Right lobe of liver (tissue), 6 donors: Measurements from ENCODE around the gene CRX. TPM values are rescaled to one million over a fixed set of nuclear protein-coding genes. Genes with fewer than 3 reads are reported as not detected.
"Not testable (repeated sequence)": the region's sequence is repeated elsewhere in the genome, so short reads cannot be mapped to it uniquely, and the experiment has no call there.

ENCODE experiments used
- ATAC-seq, 4 donors: fragments of 200-7000 bp; cut with Tn5 transposase; one replicate each; pipeline ENCODE4 v1.9.1; 2020; ENCODE audit warnings: mild to moderate bottlenecking in 4 of 4, moderate library complexity in 4 of 4
- DNase-seq, 3 donors: peaks; one replicate each; pipeline ENCODE4 v3.0.0-alpha.2; 2020
- H3K27ac ChIP-seq, 3 donors: fragments of 200-600 bp; one replicate each; pipeline ENCODE4 v1.8.0; 2022
- H3K27me3 ChIP-seq, 2 donors: fragments of 200-600 bp; one replicate each; pipeline ENCODE4 v1.8.0; 2022
- H3K36me3 ChIP-seq, 4 donors: fragments of 200-600 bp; sonication (generic) in 1 of 4; one replicate each; pipeline versions ENCODE4 v1.5.1 to v1.8.0; 2017 to 2022; ENCODE audit warnings: control low read depth in 1 of 4
- H3K4me1 ChIP-seq, 4 donors: fragments of 200-600 bp; sonication (generic) in 1 of 4; one replicate each; pipeline versions ENCODE4 v1.5.1 to v1.8.0; 2017 to 2022; ENCODE audit warnings: control low read depth in 1 of 4
- H3K4me3 ChIP-seq, 3 donors: fragments of 200-600 bp; one replicate each; pipeline ENCODE4 v1.8.0; 2022
- H3K9me3 ChIP-seq, 4 donors: fragments of 200-600 bp; sonication (generic) in 1 of 4; one replicate each; pipeline versions ENCODE4 v1.5.1 to v1.8.0; 2017 to 2022; ENCODE audit warnings: control low read depth in 1 of 4
- POLR2A ChIP-seq: fragments of 450-650 bp; IDR thresholded peaks from one replicate; pipeline ENCODE4 v1.6.1; 2017; ENCODE audit warnings: antibody characterized with exemption, mild to moderate bottlenecking
- WGBS: methylation state at CpG from one replicate; pipeline ENCODE4 v1.1.6; 2018; ENCODE audit warnings: low coverage, low lambda C conversion rate; ENCODE audit not compliant: insufficient coverage; ENCODE audit errors: missing lambda C conversion rate; 5-methylcytosine and 5-hydroxymethylcytosine counted together
- intact Hi-C, 2 donors: fragments of 100-400 bp; cut with DNase I; formaldehyde crosslinking; loops; one replicate each; pipeline versions ENCODE4 v1.11.2 to v1.14.1; 2022
- long read RNA-seq: library from polyadenylated mRNA; unstranded; transcript quantifications from one replicate; pipeline ENCODE4 v2.0.0, GENCODE V29; 2019
- total RNA-seq, 6 experiments: library from RNA; depleted of rRNA in 2 of 6; stranded (reverse); fragments of >200 nt in 2 of 6; fragmentation: NEBNext Ultra II Directional in 3 of 6; extraction: Animal tissue kit (Norgen Biotek cat#: 25700) in 3 of 6; gene quantifications; one replicate each; pipeline versions ENCODE4 v1.1.0 to v1.2.4, GENCODE V29; 2016 to 2023
- TF ChIP-seq, protein P1 (sequence below), 4 donors: fragments of 200-600 bp in 3 of 4; fragments of 450-650 bp in 1 of 4; IDR thresholded peaks; one replicate each; pipeline versions ENCODE4 v1.5.1 to v1.8.0; 2016 to 2022; ENCODE audit warnings: antibody characterized with exemption in 4 of 4, mild to moderate bottlenecking in 2 of 4
- donor health status: DM: no; HTN: yes; CAD: no.
- donor health status: DM: no; HTN: no; CAD: no.
- donor health status: DM: no; HTN: no; CAD: no.
- donor health status: DM: no; HTN: yes; CAD: no.
- donor health status: DM: no; HTN: yes; CAD: no.

CRX gene
- not detected for total RNA-seq
- long read RNA-seq: 0 reads

DNA sequence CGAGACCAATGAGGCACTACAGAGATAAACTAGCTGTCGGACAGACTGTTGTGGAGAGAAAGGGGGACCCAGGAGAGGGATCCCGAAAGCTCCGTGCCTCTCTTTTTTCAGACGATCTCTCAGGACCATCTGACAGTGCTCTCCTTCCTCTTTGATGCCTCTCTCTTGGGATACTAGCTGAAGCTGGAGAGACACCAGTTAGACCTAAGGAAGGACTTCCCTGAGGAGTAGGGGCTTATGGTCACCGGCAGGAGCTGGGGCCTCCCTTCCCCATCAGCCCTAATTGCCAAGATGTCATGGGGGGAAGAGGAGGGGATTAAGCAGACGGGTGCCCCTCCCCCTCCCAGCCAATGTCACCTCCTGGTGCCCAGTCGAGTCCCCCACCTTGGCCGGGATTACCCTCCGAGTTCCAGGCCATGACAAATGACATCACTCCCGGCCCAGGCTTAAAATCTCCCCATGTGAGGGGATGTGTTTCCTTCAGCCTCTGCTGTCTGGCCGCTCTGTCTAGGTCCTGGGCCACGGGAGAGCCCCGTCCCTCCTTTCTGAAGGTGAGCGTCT lies at the start of gene CRX:
Gene CRX, plus strand, starts transcription at position 478 of the 561 bp plus-strand sequence. CDS start 12,507 bp downstream, outside the sequence.
- intact Hi-C loops: no loop called here
- Histone ChIP-seq H3K27ac (no peak within 1 kb of the TSS), H3K9me3 (no peaks in the 10 kb centered on the region), H3K36me3 (no peaks in the 10 kb centered on the region), H3K27me3 (no peaks in the 10 kb centered on the region), H3K4me3 (no peak within 1 kb of the TSS), H3K4me1 (no peaks in the 10 kb centered on the region)
- WGBS: 27% methylated on average over 5 of the region's 15 CpGs
- no peak for DNase-seq
- TF ChIP-seq, protein P1, sequence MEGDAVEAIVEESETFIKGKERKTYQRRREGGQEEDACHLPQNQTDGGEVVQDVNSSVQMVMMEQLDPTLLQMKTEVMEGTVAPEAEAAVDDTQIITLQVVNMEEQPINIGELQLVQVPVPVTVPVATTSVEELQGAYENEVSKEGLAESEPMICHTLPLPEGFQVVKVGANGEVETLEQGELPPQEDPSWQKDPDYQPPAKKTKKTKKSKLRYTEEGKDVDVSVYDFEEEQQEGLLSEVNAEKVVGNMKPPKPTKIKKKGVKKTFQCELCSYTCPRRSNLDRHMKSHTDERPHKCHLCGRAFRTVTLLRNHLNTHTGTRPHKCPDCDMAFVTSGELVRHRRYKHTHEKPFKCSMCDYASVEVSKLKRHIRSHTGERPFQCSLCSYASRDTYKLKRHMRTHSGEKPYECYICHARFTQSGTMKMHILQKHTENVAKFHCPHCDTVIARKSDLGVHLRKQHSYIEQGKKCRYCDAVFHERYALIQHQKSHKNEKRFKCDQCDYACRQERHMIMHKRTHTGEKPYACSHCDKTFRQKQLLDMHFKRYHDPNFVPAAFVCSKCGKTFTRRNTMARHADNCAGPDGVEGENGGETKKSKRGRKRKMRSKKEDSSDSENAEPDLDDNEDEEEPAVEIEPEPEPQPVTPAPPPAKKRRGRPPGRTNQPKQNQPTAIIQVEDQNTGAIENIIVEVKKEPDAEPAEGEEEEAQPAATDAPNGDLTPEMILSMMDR (IDR thresholded peaks at IDR 0.05): no peak
- no peak for TF ChIP-seq POLR2A
- no peak for ATAC-seq

DNA sequence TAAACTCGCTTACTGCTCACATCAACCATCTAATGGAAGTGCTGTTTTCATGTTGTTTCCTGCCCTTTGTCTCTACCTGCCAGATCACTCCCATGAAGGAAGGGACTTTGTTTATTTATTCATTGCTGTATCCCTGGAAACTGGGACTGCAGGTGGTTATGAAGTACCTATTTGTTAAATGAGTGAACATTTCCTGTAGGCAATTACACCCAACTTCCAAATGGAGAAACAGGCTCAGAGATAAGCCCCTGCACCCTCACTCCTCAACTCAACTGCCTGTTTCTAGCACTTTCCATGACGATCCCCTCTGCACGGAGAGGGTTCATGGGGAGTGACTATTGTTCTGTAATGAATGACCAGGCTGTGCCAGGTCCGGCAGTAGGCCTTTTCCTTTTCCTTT lies 45.2 kb upstream of the CRX start:
- TF ChIP-seq, protein P1 (IDR thresholded peaks at IDR 0.05): no peak
- no peak for TF ChIP-seq POLR2A
- H3K9me3 ChIP-seq: no peaks in the 10 kb centered on the region
- no peaks in the 10 kb centered on the region for H3K27me3 ChIP-seq
- ATAC-seq (peak in 3 of 4 donors; percentile 12 to 41 (median 30)), DNase-seq (no peak)
- intact Hi-C loops: no loop called here
- peaks cover 0 to 19% (median 0%) of the 10 kb centered on the region in 4 donors for H3K4me1 ChIP-seq
- H3K27ac ChIP-seq: no peak overlapping the region
- H3K4me3 ChIP-seq: no peak overlapping the region
- WGBS: 29% methylated on average over 3 of the region's 4 CpGs
- peaks cover 0 to 3% (median under 1%) of the 10 kb centered on the region in 4 donors for H3K36me3 ChIP-seq

DNA sequence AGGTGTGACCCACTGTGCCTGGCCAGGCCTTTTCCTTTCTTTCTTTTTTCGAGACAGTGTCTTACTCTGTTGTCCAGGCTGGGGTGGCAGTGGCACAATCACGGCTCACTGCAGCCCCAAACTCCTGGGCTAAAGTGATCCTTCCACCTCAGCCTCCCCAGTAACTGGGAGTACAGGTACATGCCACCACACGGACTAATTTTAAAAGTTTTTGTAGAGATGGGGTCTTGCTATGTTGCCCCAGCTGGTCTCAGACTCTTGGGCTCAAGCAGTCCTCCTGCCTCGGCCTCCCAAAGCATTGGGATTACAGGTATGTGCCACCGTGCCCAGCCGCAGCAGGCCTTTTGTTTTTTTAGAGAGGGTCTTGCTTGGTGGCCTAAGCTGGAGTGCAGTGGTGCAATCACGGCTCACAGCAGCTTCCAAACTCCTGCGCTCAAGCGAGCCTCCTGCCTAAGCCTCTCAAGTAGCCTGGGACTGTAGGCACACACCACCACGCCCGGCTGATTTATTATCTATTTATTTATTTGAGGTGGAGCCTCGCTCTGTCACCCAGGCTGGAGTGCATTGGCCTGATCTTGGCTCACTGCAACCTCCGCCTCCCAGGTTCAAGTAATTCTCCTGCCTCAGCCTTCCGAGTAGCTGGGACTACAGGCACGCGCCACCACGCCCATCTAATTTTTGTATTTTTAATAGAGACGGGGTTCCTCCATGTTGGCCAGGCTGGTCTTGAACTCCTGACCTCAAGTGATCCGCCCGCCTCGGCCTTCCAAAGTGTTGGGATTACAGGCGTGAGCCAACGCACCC lies 44.3 kb upstream of the CRX start:
- H3K9me3 ChIP-seq, DNase-seq, H3K27me3 ChIP-seq, ATAC-seq, intact Hi-C loops, H3K36me3 ChIP-seq: not testable (repeated sequence)
- H3K4me3 ChIP-seq: peak overlapping the region; percentile 72 to 93 (median 90)
- peak overlapping the region; percentile 98 to 99 (median 98) for H3K27ac ChIP-seq
- WGBS: 69% methylated on average over 18 of the region's 23 CpGs
- H3K4me1 ChIP-seq: peaks cover 0 to 27% (median 0%) of the 10 kb centered on the region in 4 donors

DNA sequence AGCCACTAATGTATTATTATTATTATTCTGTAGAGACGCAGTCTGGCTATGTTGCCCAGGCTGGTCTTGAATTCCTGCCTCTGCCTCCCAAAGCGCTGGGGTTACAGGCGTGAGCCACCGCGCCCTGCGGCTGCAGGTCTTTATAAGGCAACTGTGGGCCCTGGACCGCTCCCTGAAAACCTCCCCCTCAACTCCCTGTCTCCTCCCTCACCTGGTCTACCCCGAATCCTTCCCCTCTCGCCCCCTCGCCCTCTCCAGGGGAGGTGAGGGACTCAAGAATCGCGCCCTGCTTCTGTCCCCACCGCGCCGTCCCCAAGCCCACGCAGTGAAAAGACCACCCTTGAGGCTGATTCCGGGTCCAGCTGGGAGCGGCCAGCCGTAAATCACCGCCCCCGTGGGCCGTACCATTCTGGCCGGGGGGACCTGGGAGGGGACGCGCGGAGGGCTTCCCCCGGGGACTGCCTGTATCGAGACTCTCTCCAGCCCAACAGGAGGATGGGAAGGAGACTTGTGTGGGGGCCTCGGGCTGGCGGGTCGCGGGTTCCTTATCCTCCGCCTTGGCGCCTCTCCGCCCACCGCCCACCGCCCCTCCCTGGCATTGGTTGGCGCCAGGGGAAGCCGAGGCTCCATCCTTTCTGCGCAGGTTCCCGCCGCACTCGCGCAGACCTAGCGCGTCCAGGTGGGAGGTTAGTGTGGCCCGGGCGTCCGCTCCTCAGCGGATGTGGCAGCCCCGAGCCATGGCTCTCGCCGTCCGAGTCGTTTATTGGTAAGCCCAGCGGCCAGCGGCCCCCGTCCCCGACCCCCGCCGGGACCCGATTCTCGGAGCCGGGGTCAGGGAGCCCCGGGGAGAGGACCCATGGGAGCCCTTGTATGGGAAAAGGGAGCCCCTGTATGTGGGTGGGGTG lies 43.4 kb upstream of the CRX start, which contains the start of gene SELENOW:
Gene SELENOW, plus strand, starts transcription at position 655 of the 905 bp plus-strand sequence. Its CDS starts 83 bp downstream, at position 738.
- peak; percentile 78 to 82 (median 80) for DNase-seq
- peak within 1 kb of the TSS; percentile 72 to 93 (median 90) for H3K4me3 ChIP-seq
- no peaks in the 10 kb centered on the region for H3K27me3 ChIP-seq
- peak; percentile 85 for TF ChIP-seq POLR2A
- TF ChIP-seq, protein P1 (IDR thresholded peaks at IDR 0.05): no peak
- peaks cover 0 to 10% (median under 1%) of the 10 kb centered on the region in 4 donors for H3K36me3 ChIP-seq
- 7% methylated on average over 12 of the region's 65 CpGs for WGBS
- no peaks in the 10 kb centered on the region for H3K9me3 ChIP-seq
- peak; percentile 92 to 93 (median 92) for ATAC-seq
- H3K27ac ChIP-seq: peak within 1 kb of the TSS; percentile 98 to 99 (median 98)
- intact Hi-C loops: no loop called here
- peaks cover 0 to 27% (median 0%) of the 10 kb centered on the region in 4 donors for H3K4me1 ChIP-seq
